ENCODE measurements around the gene LYST. TPM values are rescaled to one million over a fixed set of nuclear protein-coding genes. Genes with fewer than 3 reads are reported as not detected.
"Not testable (repeated sequence)": the region's sequence is repeated elsewhere in the genome, so short reads cannot be mapped to it uniquely, and the experiment has no call there.

LYST gene
- total RNA-seq, 1 donor from 2014 or later: 78.4 TPM

GRCh38 chr1:235640580-235640979 lies 226.1 kb downstream of the LYST start:
- H3K4me1 ChIP-seq: no peaks in the 10 kb centered on the region
- intact Hi-C loops (cut with DNase I): no loop called here
- H3K9me3 ChIP-seq: no peaks in the 10 kb centered on the region
- TF ChIP-seq CTCF (IDR thresholded peaks at IDR 0.05): no peak
- H3K4me3 ChIP-seq: no peak overlapping the region
- ATAC-seq: no peak
- DNase-seq: no peak
- peaks cover 16% of the 10 kb centered on the region for H3K27me3 ChIP-seq
- no peak overlapping the region for H3K27ac ChIP-seq
- no peaks in the 10 kb centered on the region for H3K36me3 ChIP-seq

DNA sequence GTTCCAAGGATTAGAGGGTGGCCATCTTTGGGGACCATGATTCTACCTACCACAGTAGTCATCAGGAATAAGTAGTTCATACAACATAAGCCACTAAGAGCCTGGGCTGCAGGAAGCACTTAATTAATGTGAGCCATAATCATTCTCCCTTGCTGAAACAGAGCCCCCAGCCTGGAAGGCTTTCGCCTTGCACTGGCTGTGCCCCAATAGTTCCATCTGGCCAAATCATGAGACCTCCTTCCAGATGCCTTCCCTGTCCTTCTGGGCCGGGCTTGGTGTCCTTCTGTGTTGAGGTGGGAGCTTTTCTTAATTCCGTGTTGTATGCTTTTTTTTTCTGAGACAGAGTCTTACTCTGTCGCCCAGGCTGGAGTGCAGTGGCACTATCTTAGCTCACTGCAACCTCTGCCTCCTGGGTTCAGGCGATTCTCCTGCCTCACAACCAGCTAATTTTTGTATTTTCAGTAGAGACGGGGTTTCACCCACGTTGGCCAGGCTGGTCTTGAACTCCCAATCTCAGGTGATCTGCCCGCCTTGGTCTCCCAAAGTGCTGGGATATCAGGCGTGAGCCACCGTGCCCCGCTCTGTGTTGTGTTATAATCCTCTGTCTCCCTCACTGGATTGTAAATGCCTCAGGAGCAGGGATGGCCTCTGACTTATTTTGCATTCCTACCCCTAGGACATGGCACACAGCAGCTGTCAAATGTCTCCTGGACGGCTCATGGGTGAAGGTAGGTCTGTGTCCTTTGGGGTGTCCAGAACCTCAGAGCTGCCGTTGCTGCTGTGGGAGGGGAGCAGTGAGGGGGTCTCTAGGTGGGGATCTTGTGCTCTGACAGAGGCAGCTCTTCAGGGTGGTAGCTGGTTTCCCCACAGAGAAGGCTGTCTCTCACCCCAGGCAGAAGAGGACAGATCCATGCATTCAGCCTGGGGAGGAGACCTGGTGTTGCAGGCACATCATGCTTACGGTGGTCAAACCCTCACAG lies 227.2 kb downstream of the LYST start:
- no peak for TF ChIP-seq CTCF (IDR thresholded peaks at IDR 0.05)
- Histone ChIP-seq H3K4me1 (no peaks in the 10 kb centered on the region), H3K36me3 (no peaks in the 10 kb centered on the region), H3K27ac (no peak overlapping the region), H3K9me3 (no peaks in the 10 kb centered on the region), H3K4me3 (no peak overlapping the region), H3K27me3 (peaks cover 11% of the 10 kb centered on the region)
- no peak for DNase-seq
- ATAC-seq: no peak
- intact Hi-C loops (cut with DNase I): no loop called here

GRCh38 chr1:235638612-235639011 lies 228.1 kb downstream of the LYST start:
- H3K9me3 ChIP-seq; intact Hi-C loops (cut with DNase I); H3K4me1 ChIP-seq; H3K36me3 ChIP-seq; H3K27ac ChIP-seq; H3K4me3 ChIP-seq; ATAC-seq; DNase-seq: not testable (repeated sequence)
- H3K27me3 ChIP-seq: peaks cover 11% of the 10 kb centered on the region

DNA sequence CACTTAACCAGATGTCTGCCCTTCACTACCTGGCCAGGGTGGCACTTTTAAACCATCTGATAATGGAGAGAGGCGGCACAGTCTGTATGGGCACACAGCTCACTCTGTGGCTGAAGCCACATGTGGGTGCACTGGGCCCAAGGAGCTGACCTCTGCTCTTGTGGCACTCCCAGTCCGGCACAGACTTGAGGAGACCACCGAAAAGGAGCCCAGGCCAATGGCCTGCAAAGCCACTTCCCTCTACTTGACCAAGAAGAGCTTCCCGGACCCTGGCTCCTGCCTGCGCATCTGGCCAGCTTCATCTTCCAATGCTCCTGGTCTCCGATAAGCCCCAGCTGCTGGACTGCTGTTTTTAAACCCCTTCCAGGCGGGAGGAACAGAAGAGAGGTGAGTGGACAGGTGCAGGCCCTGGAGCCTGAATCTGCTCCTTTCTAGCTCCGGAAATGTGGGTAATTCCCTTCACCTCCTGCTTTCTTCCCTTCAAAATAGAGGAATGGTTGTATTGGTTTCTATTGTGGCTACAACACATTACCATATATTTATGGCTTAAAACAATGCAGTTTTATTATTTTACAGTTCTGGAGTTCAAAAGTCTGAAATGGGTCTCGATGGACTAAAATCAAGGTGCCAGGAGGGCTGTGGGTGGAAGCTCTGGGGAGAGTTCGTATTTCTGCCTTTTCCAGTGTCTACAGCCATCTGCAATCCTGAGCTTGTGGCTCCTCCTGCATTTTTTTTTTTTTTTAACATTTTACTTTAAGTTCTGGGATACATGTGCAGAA lies 228.8 kb downstream of the LYST start:
- Histone ChIP-seq H3K27me3 (peaks cover 11% of the 10 kb centered on the region), H3K4me3 (no peak overlapping the region), H3K4me1 (no peaks in the 10 kb centered on the region), H3K27ac (no peak overlapping the region), H3K36me3 (no peaks in the 10 kb centered on the region), H3K9me3 (no peaks in the 10 kb centered on the region)
- intact Hi-C loops (cut with DNase I): no loop called here
- TF ChIP-seq CTCF (IDR thresholded peaks at IDR 0.05): no peak
- no peak for DNase-seq
- no peak for ATAC-seq

- no peak for DNase-seq
- Histone ChIP-seq H3K4me1 (no peaks in the 10 kb centered on the region), H3K27me3 (no peaks in the 10 kb centered on the region), H3K4me3 (no peak overlapping the region), H3K36me3 (no peaks in the 10 kb centered on the region), H3K27ac (no peak overlapping the region), H3K9me3 (no peaks in the 10 kb centered on the region)
- intact Hi-C loops (cut with DNase I): no loop called here
- no peak for ATAC-seq
- TF ChIP-seq CTCF (IDR thresholded peaks at IDR 0.05): no peak
Measured at GRCh38 chr1:235635938-235636662, 230.6 kb downstream of the LYST start.

Measured in upper lobe of right lung (tissue), 1 donor.